GM10248 (cell line): Measurements from ENCODE around the gene LOXL3.
"Not testable (repeated sequence)": the region's sequence is repeated elsewhere in the genome, so short reads cannot be mapped to it uniquely, and the experiment has no call there.

Source experiments
- CTCF ChIA-PET: fragments of 300-600 bp; sonication (Branson Sonifier 250); formaldehyde crosslinking; extraction: SDS; loops from one replicate; lab custom pipeline; 2021; ENCODE audit warnings: antibody characterized with exemption; lab: Yijun Ruan, JAX
- POLR2A ChIA-PET: fragments of 350-650 bp; sonication (Branson Sonifier 250); formaldehyde crosslinking; extraction: SDS; loops from one replicate; lab custom pipeline; 2020; ENCODE audit warnings: antibody characterized with exemption; lab: Yijun Ruan, JAX
- DNase-seq: peaks from one replicate; pipeline ENCODE4 v3.0.0; 2012; ENCODE audit errors: extremely low spot score
- TF ChIP-seq, protein P1 (sequence below): IDR thresholded peaks from 2 replicates; pipeline ENCODE4 v1.5.1; 2012; ENCODE audit warnings: mild to moderate bottlenecking, low read depth; ENCODE audit errors: extremely low read depth, missing control alignments, control extremely low read depth

The LOXL3 gene

DNA sequence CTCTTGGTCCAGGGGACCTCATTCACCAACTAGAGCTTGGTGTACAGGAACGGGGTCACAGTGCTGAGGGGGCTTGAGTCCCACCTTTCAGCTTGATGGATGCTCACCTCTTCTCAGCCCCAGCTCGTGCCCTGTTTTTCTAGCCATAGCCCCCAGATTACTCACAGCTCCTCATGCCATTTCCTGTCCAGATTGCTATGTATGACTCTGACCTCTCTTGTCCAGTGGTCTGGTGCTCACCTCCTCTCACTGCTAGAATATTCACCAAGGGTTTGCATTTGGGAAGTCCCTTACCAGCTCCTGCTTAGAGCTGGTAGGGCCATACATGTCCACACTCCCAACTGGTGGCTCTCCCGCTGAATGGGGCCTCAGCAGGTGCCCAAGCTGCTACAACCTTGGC lies 60.2 kb downstream of the LOXL3 start:
- TF ChIP-seq, protein P1, sequence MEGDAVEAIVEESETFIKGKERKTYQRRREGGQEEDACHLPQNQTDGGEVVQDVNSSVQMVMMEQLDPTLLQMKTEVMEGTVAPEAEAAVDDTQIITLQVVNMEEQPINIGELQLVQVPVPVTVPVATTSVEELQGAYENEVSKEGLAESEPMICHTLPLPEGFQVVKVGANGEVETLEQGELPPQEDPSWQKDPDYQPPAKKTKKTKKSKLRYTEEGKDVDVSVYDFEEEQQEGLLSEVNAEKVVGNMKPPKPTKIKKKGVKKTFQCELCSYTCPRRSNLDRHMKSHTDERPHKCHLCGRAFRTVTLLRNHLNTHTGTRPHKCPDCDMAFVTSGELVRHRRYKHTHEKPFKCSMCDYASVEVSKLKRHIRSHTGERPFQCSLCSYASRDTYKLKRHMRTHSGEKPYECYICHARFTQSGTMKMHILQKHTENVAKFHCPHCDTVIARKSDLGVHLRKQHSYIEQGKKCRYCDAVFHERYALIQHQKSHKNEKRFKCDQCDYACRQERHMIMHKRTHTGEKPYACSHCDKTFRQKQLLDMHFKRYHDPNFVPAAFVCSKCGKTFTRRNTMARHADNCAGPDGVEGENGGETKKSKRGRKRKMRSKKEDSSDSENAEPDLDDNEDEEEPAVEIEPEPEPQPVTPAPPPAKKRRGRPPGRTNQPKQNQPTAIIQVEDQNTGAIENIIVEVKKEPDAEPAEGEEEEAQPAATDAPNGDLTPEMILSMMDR, result no peak
- ChIA-PET POLR2A (interaction anchor here (0.6 kb wide), 1 partner anchor 19 kb away, joined by 3 read pairs; no protein-coding TSS in a partner anchor), CTCF (interaction anchor here (0.9 to 2.0 kb wide), 4 partner anchors 11 to 94 kb away, joined by 3 to 10 read pairs (median 5); partner anchors contain the start of genes CCDC142, DQX1 and TTC31)
- DNase-seq, result no peak

- POLR2A ChIA-PET, result no interaction called here
- CTCF ChIA-PET, result interaction anchor here (1.0 to 2.5 kb wide), 5 partner anchors 9 to 97 kb away, joined by 3 to 7 read pairs (median 4); partner anchors contain the start of genes CCDC142 and TTC31
- no peak for DNase-seq
- TF ChIP-seq, protein P1, result no peak
Measured at GRCh38 chr2:74491648-74492544, 61.8 kb downstream of the LOXL3 start.

DNA sequence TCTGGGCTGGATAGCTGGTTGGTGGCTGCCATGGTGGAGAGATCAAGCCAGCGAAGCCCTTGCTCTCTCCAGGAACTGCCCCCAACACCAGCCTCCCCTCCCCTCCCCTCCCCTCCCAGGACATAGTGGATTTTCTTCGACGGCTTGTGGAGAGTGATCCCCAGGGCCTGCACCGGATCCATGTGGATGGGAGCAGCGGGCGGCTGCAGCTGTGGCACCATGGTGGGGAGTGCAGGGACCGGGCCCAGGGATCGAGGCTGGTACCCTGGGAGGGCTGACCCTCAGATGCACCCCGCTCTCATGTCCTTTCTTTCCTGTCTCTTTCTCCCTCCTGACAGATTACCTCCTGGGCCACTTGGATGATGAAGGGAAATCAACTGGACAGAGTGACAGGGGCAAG lies 63.8 kb downstream of the LOXL3 start:
- no peak for DNase-seq
- ChIA-PET POLR2A (interaction anchor here (0.9 kb wide), 1 partner anchor 11 kb away, joined by 3 read pairs; no protein-coding TSS in a partner anchor), CTCF (interaction anchor here (0.9 to 2.5 kb wide), 6 partner anchors 9 to 99 kb away, joined by 3 to 10 read pairs (median 4); partner anchors contain the start of gene LBX2)
- TF ChIP-seq, protein P1, result no peak

DNA sequence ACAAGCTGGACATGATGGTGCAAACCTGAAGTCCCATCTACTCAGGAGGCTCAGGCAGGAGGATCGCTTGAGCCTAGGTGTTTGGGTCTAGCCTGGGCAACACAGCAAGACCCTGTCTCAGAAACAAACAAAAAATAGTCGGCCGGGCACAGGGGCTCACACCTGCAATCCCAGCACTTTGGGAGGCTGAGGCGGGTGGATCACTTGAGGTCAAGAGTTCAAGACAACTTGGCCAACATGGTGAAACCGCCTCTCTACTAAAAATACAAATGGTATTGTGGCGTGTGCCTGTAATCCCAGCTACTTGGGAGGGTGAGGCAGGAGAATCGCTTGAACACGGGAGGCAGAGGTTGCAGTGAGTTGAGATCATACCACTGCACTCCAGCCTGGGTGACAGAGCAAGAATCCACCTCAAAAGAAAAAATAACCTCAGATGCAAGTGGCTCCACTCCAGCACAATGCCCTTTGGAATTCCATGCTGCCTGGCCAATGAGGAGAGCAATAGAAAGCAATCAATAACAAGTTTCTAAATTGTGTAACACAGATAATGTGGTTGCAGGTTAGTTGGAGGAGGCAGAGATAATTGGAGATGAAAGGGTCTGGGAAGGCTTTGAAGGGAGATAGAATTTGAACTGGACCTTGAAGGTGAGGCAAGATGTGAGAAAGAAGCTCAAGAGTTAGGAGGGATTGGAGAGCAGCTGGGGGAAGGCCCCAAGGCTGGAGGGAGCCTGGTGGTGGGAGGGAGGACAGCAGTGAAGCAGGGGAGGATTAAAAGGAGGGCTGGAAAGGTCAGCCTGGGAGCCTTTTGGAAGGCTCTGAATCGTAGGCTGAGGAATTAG lies 64.9 kb downstream of the LOXL3 start:
- POLR2A ChIA-PET, result interaction anchor here (0.9 kb wide), 1 partner anchor 12 kb away, joined by 3 read pairs; no protein-coding TSS in a partner anchor
- DNase-seq, result no peak
- TF ChIP-seq, protein P1, result no peak
- CTCF ChIA-PET, result interaction anchor here (0.6 to 3.3 kb wide), 7 partner anchors 8 to 99 kb away, joined by 3 to 15 read pairs (median 3); partner anchors contain the start of gene LBX2

DNA sequence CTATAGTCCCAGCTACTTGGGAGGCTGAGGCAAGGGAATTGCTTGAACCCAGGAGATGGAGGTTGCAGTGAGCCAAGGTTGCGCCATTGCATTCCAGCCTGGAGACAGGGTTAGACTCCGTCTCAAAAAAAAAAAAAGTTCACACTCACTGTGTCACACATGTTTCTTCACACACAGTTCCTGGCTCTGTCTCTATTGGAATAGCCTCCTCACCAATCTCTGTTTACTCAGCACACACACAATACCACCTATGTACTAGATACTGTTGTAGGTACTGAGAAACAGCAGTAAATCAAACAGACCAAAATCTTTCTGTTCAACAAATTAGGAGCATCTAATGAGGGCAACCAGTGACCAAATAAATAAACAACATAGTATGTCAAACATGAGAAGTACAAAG lies 67.6 kb downstream of the LOXL3 start:
- ChIA-PET CTCF (interaction anchor here (3.3 kb wide), 1 partner anchor 102 kb away, joined by 15 read pairs; no protein-coding TSS in a partner anchor), POLR2A (no interaction called here)
- no peak for DNase-seq
- TF ChIP-seq, protein P1, result no peak

- ChIA-PET POLR2A (interaction anchor here (1.9 kb wide), 1 partner anchor 12 kb away, joined by 4 read pairs; the partner anchor contains the start of gene MRPL53), CTCF (interaction anchor here (1.0 to 5.3 kb wide), 20 partner anchors 9 to 127 kb away, joined by 3 to 106 read pairs (median 10); partner anchors contain the start of genes AUP1, HTRA2, INO80B and LBX2)
- DNase-seq, result not testable (repeated sequence)
Measured at GRCh38 chr2:74483675-74484164, 70.0 kb downstream of the LOXL3 start.
